ENCODE data around the gene MEX3D.

MEX3D gene

DNA sequence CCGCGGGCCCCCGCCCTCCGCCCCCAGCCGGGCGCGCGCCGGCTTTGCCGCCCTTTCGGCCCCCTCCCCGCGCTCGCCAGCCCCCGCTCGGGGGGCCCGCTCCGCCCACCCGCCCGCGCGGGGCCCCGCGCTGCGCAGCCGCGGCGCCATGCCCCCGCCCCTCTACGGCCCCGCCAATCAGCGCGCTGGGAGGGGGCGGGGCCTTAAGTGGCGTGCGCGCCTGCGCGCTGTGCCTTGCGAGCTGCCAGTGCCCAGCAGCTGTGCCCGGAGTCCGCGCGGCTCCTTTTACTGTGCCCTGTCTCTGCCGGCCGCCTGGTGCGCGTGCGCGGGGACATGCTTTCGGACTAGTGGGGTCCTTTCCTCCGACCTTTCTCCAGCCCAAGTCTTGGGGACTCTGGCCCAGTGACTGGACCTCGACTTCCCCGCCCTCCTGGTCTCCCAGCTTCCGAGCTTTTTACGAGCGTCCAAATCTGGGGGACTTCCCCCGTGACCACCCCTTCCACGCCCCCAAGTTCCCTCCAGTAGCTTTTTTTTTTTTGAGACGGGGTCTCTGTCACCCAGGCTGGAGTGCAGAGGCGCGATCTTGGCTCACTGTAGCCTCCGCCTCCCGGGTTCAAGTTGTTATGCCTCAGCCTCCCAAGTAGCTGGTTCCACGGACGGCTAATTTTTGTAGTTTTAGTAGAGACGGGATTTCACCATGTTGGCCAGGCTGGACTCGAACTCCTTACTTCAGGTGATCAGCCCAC lies 24.8 kb upstream of the MEX3D start, which contains the start of gene MBD3:
Gene MBD3 (minus strand): TSS at position 111 of the 746 bp plus-strand sequence. CDS start 234 bp downstream, outside the sequence.
- peak; percentile 91 for DNase-seq

GRCh38 chr19:1592024-1592754 lies 24.1 kb upstream of the MEX3D start:
- DNase-seq, result peak; percentile 89

DNA sequence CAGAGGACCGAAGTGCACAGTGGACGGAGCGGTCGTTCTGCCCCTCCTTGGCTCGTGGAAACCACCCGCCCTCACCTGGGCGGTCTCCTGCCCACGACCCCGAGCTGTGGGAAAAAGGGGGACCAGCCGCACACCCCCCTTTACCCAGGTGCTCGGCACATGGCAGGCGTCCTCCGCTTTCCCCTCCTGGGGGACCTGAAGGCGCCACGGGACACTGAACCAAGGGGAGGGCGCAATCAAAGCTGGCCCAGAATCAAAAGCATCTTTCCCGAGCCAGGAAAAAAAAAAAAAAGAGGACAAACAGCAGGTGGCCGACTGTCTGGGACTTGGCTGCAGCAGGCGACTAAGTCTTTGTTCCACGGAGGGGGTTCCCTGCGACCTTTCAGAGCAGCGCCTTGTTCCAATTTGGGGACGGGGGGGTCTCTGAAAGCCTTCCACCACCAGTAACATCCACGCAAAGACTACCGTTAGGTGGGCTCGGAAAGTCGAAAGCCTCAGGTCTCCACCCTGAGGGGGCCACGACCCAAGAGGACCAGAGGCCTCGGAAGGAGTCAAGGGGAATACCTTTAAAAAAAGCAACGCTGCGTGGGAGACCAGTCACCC lies 23.4 kb upstream of the MEX3D start:
- no peak for DNase-seq

DNA sequence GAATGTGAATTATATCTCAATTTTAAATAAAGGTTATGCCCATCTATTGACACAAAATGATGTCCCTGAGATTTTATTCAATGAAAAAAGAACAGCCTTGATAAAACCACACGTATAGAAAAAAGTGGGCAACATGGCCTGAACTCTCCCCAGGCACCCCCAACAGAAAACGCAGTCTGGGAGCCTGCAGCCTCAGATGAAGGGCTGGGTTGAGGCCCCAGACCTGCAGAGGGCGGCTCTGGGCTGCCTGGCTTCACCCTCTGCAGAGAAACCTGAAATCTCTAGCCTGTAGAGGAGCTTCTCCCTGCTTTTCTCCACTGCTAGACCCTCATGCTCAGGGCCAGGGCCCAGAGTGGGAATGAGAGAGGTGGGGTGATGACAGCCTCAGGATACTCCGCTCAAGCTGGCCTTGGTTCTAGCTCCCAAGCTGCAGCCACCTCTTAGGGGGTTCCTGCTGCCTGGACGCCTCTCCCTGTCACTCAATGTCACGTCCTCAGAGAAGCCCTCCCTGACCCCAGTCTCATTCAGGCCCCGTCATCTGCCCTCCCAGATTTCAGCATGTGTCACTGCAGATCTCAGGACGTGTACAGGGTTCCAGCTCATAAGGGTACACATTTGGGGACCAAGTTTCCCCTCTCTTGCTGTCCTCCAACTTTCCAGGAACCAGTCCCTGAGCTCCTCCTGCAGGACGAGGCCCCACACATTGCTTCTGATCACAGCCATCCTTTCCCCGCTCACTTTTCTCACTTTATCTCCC lies 22.7 kb upstream of the MEX3D start:
- peak; percentile 40 for DNase-seq

- no peak for DNase-seq
Measured at GRCh38 chr19:1587872-1588271, 19.7 kb upstream of the MEX3D start.

- DNase-seq, result no peak
Measured at GRCh38 chr19:1585243-1585580, 17.1 kb upstream of the MEX3D start.

DNA sequence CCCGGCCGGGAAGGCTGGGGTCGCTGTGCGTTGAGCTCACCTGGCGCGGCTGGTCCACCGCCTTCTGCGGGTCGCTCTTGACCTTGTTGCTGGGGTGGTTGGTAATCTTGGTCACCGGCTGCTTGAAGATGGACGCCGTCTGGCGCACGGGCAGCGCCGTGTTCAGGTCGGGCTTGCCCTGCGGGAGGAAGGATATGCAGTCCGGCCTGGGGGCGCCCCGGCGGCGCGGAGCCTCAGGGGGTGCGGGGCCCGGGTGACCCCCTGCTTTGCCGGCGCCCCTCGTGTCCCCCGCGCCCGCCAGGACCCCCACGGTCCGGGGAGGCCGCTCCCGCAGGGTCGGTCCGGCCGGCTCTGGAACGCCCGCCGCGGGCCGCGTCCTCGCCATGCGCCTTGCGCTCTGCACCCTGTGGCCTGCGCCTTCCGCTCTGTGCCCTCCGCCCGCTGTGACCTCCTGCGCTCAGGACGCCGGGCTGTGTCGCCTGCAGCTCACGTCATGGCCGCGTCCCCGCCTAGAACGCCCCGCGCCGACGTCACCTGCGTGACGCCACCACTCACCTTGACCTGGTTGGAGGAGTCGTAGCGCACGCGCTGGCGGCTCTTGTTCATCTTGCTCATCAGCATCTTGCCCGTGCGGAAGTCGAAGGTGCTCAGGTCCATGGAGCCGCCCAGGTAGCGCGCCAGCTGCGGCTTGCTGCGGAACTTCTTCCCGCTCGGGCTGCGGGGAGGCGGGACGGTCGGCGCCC lies 16.5 kb upstream of the MEX3D start:
- DNase-seq, result no peak

- no peak for DNase-seq
Measured at GRCh38 chr19:1582201-1582600, 14.1 kb upstream of the MEX3D start.

DNA sequence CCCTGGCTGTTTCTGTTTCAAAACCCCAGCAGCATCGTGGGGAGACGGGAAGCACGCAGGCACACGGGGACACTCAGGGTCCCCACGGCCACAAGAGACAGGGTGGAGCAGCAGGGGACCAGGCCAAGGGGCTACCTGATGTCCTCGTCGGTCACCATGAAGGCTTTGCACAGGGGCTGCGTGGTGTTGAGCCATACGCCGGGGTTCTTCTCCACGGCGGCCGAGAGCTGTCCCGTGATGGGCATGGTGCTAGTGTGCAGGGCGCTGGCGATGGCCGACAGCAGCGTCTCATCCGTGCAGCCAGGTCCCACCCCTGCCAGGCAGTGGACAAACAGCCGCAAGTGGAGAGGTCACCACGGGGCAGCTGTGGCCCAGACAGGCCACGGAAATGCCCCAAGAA lies 12.8 kb upstream of the MEX3D start:
- DNase-seq, result no peak

DNA sequence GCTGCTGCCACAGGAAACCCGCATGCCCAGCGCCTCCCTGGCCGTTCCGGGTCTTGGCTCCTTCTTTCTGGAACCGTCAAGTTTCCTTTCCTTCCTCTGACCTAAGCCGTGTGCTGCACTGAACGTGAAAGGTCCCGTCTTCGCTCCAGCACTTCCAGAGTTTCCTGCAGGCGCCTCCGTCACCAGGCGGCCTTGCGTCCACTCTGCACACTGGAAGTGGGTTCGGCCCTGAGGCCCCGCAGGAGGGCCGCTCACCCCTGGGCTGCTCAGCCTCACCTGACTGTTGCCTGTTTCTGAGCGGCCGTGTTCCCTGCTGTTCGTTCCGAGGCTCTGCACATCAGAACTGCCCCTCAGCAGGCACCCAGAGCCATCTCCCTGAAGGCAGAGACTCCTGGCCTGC lies 12.3 kb upstream of the MEX3D start:
- no peak for DNase-seq

DNA sequence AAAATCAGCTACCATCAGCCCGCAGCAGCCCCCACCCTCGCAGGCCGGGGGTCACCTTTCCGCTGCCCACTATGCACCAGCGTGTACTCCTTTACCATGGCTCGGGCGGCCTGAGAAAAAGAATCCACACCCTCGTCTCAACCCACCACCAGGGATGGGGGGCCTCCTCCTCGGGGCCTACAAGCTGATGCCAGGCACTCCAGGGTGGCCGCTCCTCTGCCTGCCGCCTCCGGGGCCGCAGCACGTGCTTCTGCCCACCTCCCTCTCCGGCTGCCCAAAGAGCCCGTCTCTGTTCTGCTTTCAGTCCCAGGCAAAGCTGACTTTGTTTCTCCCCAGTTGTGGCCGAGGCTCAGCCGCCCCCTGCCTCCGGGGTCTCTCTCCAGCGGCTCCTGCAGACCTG lies 11.1 kb upstream of the MEX3D start:
- DNase-seq, result no peak

GRCh38 chr19:1577929-1578618 lies 9.9 kb upstream of the MEX3D start:
- no peak for DNase-seq

DNA sequence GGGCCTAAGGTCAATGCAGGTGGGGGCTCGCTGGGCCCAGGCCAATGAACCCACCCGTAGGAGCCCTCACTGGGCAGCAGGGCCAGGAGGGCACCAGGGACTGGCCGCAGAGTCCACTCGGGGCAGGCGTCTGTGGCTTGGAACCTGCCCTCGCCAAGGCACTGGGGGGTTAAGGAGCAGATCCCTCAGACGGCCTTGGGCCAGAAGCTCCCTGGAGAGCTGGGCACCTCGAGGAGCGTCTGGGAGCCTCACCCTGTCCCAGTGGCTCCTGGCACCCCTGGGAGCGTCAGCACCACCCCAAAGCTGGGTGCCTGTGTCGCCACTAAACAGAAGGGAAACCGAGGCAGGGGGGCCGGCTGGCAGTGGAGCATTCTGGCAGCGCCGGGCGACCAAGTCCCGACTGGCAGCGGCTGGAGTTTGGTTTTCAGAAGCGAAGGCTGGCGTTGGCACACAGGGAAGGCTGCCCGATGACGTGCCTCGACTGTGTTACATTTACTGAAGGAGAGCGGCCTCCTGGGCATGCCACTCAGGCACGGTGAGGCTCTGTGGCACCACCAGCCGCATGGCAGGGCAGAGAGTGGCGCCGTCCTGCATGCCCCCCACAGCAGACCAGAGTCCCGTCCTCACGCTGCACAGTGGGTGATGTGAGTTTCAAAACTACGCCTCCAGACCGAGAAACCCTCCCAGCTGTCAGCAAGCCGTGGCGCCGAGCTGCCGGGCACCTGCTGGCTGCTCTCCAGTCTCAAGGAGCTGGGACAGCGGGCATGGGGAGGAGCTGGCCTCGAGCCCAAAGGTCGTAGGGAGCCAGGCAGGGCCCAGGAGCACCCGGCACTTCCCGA lies 9.2 kb upstream of the MEX3D start:
- no peak for DNase-seq

DNA sequence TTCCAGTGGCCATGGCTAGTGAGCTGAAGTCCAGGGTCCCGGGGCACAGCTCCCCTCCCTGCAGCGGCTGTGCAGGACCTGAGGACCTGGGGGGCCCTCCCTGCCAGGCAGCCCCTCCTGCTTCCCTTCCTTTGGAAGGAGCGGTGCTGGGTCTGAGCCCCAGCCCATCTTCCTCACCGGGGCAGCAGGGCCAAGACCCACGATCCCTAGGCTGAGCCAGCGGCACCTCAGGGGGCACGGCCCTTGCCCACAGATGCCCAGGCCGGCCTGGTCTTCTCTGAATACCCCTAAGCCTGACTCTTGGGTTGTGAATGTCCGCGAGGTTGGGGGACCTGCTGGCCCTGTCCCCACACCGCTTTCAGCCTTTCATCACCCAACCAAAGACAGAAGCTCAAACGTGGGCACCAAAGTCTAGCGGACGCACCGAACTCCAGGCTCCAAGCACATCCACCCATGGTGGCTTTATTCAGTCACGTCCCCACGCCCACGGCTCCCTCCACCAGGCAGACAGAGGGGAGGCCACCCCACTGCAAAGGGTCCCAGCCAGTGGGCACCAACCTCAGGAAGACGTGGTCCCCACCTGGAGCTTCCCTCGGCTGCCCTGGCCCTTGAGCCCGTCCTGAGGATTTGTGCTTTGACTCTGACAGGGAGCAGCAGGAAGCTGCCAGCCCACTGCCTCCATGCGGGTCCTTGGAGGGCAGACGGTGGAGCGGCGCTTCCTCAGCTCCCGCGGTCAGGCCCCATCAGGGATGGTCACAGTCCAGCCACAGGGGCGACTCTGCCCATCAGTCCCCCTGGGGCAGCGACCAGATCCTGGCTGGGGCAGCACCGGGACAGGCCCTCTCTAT lies 8.3 kb upstream of the MEX3D start:
- DNase-seq, result no peak

DNA sequence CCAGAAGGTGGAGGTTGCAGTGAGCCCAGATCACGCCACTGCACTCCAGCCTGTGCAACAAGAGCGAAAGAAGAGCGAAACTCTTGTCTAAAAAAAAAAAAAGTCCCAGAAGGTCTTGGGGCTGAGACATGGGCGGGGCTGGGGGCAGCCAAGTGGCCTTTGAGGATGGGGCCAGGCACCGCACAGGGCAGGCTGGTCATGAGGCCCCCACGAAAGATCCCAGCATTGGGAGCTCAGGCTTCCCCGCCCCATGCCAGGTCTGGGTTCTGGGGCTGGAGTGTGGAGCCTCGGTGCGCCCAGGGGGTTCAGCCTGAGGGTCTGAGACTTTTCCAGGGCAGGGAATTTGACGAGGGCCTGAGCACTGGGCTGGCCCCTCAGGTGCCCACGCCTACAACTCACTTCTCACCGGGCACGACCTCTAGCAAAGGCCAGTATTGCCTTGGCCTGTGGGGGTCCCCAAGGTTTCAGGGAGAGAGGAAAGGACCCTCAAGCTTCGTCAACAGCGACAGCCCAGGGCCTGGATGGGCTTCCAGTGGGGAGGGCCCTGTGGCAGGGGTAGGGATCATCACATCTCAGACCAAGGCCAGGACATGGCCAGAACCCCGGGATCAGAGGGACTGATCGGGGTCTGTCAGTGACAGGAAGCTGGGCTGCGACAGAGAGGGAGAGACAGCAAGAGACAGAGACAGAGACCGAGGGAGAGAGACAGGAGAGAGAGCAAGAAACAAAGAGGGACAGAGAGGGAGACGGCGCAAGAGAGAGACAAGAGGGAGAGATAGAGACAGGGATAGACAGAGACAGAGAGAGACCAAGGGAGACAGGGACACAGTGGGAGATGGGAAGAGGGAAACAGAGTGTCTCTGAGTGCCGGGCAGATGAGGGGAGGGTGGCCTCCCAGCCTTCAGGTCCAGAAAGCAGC lies 7.5 kb upstream of the MEX3D start:
- DNase-seq, result no peak

- no peak for DNase-seq
Measured at GRCh38 chr19:1574354-1575136, 6.4 kb upstream of the MEX3D start.

DNA sequence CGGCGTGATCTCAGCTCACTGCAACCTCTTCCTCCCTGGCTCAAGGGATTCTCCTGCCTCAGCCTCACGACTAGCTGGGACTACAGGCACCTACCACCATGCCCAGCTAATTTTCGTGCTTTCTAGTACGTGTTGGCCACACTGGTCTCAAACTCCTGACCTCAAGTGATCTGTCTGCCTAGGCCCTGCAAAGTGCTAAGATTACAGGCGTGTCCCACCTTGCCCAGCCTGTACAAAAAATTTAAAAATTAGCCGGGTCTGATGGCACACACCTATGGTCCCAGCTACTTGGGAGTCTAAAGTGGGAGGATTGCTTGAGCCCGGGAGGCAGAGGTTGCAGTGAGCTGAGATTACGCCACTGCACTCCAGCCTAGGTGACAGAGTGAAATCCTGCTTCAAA lies 4.7 kb upstream of the MEX3D start:
- DNase-seq, result no peak

DNA sequence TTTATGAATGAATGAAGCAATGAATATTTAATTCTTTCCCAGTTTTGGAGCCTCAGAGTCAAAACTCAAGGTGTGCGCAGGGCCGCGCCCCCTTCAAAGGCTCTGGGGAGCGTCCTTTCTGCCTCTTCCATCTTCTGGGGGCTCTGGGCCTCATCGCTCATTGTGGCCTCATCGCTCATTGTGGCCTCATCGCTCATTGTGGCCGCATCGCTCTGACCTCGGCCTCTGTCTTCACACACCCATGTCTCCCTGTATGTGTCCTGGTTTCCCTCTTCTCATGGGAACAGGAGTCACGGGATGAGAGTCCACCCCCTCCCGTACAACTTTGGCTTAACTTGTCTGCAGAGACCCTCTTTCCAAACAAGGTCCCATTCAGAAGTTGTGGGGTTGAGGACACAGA lies 3.2 kb upstream of the MEX3D start:
- no peak for DNase-seq
